ENCODE results near the gene CCNO. TPM values are rescaled to one million over a fixed set of nuclear protein-coding genes. Genes with fewer than 3 reads are reported as not detected.

CCNO gene
- total RNA-seq, 1 donor from 2014 or later: not detected

DNA sequence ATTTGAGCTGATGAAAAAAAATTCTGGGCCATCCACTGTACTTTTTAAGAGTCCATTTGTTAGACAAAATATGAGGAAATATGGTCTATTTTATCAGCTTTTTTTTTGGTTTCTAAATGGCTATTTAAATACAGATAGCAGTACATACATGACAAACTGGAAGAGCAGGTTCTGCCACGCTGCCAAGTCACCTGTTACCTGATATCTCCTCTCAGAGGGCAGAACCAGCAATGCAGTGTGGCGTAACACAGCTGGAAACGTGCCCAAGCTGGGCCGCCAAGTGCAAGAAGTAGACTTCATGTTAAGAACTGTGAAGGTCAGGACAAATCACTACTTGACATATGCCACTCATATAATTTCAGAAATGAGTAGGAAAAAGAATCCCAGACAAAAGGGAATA, 14.4 kb downstream of the CCNO start:
- H3K4me1 Mint-ChIP-seq (ENCODE audit: unreplicated experiment): peaks cover 24% of the 10 kb centered on the region
- H3K27me3 Mint-ChIP-seq (ENCODE audit: unreplicated experiment): peaks cover 87% of the 10 kb centered on the region
- TF ChIP-seq, protein P1, sequence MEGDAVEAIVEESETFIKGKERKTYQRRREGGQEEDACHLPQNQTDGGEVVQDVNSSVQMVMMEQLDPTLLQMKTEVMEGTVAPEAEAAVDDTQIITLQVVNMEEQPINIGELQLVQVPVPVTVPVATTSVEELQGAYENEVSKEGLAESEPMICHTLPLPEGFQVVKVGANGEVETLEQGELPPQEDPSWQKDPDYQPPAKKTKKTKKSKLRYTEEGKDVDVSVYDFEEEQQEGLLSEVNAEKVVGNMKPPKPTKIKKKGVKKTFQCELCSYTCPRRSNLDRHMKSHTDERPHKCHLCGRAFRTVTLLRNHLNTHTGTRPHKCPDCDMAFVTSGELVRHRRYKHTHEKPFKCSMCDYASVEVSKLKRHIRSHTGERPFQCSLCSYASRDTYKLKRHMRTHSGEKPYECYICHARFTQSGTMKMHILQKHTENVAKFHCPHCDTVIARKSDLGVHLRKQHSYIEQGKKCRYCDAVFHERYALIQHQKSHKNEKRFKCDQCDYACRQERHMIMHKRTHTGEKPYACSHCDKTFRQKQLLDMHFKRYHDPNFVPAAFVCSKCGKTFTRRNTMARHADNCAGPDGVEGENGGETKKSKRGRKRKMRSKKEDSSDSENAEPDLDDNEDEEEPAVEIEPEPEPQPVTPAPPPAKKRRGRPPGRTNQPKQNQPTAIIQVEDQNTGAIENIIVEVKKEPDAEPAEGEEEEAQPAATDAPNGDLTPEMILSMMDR (IDR thresholded peaks at IDR 0.05): no peak
- H3K4me3 Mint-ChIP-seq (ENCODE audit: unreplicated experiment): no peak overlapping the region
- H3K36me3 Mint-ChIP-seq (ENCODE audit: unreplicated experiment): no peaks in the 10 kb centered on the region
- no peaks in the 10 kb centered on the region for H3K9me3 Mint-ChIP-seq (ENCODE audit: unreplicated experiment)
- no peak for DNase-seq (ENCODE audit: extremely low spot score, unreplicated experiment)
- no peak overlapping the region for H3K27ac Mint-ChIP-seq (ENCODE audit: unreplicated experiment)

DNA sequence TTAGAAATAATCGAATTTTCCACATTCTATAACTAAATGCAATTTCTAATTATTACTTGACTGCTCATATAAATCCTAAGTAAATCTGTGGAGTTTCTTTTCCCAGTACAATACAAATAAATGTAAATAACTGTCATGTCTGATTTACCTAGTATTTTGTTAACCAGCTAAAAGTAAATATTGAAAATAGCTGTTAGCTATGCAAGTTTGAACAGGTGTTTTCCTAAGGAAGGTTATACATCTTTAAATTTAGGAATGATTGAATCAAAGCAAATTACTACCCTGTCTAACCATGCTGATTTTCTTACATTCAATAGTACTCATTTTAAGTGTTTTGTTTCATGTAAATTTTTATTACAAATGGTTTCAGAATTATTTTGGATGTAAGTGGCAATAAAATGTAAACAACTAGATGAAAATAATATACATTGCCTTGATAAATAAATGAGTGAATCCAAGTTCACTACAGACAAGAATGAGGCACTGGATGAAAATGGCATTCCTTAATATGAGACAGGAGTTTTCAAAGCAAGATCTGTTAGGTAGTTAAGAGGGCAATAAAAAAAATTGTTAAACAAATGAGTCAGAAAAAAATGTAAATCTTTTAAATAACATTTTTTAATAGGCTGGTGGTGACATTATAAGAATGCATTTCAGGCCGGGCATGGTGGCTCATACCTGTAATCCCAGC, 22.1 kb downstream of the CCNO start:
- H3K36me3 Mint-ChIP-seq (ENCODE audit: unreplicated experiment): no peaks in the 10 kb centered on the region
- no peak overlapping the region for H3K27ac Mint-ChIP-seq (ENCODE audit: unreplicated experiment)
- no peaks in the 10 kb centered on the region for H3K9me3 Mint-ChIP-seq (ENCODE audit: unreplicated experiment)
- peaks cover 73% of the 10 kb centered on the region for H3K27me3 Mint-ChIP-seq (ENCODE audit: unreplicated experiment)
- H3K4me1 Mint-ChIP-seq (ENCODE audit: unreplicated experiment): no peaks in the 10 kb centered on the region
- H3K4me3 Mint-ChIP-seq (ENCODE audit: unreplicated experiment): no peak overlapping the region
- DNase-seq (ENCODE audit: extremely low spot score, unreplicated experiment): no peak
- TF ChIP-seq, protein P1 (IDR thresholded peaks at IDR 0.05): no peak

DNA sequence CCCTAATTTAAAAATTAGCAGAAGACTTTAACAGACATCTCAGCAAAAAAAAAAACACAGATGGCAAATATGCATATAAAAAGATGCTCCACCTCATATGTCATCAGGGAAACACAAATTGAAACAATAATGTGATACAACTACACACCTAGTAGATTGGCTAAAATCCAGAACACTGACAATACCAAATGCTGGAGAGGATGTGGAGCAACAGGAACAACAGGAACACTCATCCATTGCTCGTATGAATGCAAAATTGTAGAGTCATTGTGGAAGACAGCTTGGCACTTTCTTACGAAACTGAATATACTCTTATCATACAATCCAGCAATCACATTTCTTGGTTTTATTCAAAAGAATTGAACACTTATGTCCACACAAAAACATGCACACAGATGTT, 28.4 kb downstream of the CCNO start:
- no peaks in the 10 kb centered on the region for H3K9me3 Mint-ChIP-seq (ENCODE audit: unreplicated experiment)
- H3K4me1 Mint-ChIP-seq (ENCODE audit: unreplicated experiment): no peaks in the 10 kb centered on the region
- no peak overlapping the region for H3K27ac Mint-ChIP-seq (ENCODE audit: unreplicated experiment)
- H3K36me3 Mint-ChIP-seq (ENCODE audit: unreplicated experiment): no peaks in the 10 kb centered on the region
- H3K4me3 Mint-ChIP-seq (ENCODE audit: unreplicated experiment): no peak overlapping the region
- TF ChIP-seq, protein P1 (IDR thresholded peaks at IDR 0.05): no peak
- no peak for DNase-seq (ENCODE audit: extremely low spot score, unreplicated experiment)
- peaks cover 76% of the 10 kb centered on the region for H3K27me3 Mint-ChIP-seq (ENCODE audit: unreplicated experiment)

DNA sequence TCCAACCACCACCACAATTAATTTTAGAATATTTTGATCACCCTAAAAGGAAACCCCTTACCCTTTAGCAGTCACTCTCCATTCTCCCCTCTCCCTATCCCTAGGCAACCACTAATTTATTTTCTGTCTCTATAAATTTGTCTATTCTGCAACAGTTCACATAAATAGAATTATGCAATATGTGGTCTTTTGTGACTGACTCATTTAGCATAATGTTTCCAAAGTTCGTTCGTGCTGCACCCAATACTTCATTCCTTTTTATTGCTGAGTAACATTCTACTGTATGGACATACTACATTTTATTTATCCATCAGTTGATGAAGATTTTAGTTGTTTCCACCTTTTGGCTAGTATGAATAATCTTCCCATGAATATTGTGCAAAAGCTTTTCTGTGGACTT, 42.2 kb downstream of the CCNO start:
- Mint-ChIP-seq H3K36me3 (ENCODE audit: unreplicated experiment) (no peaks in the 10 kb centered on the region), H3K9me3 (ENCODE audit: unreplicated experiment) (no peaks in the 10 kb centered on the region), H3K27ac (ENCODE audit: unreplicated experiment) (no peak overlapping the region), H3K27me3 (ENCODE audit: unreplicated experiment) (peaks cover 87% of the 10 kb centered on the region), H3K4me1 (ENCODE audit: unreplicated experiment) (no peaks in the 10 kb centered on the region), H3K4me3 (ENCODE audit: unreplicated experiment) (no peak overlapping the region)
- DNase-seq (ENCODE audit: extremely low spot score, unreplicated experiment): no peak
- TF ChIP-seq, protein P1 (IDR thresholded peaks at IDR 0.05): no peak

DNA sequence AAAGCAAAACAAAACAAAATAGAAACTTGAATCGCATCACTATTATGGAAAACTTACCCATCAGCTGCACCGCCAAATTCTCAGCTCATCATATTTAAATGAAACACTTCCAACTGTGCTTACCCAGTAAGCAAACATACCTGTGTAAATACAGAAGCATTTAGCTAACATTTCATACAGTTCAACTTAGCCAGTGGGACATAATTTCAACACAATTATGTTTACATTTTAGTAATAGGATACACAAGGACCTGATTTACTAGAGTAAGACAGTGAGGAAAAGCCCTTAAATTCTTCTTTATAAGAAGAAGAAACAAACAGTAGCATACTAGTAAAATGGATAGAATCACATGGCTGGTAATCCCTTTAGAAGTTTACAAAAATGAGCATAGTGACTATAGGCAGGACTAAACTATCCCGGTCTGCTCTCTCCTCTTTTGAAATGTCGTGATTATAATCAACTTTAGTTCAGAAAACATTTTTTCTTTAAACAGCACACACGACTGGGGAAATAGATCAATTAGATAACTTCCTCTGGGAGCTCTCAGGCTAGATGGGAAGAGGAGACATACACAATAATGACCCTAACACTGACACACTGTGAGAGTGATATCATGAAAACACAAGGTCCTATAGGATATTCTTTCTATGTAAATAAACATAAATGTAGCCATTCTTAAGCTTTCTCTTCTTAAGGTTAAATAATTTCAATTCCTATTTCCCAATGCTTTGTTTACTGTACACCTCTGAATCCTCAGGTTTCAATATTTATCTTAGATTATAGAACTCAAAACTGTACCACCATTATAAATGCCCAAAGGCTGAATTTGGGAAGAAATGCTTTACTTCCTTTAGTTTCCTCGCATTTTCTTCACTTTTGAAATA, 44.5 kb downstream of the CCNO start:
- H3K27me3 Mint-ChIP-seq (ENCODE audit: unreplicated experiment): peaks cover 86% of the 10 kb centered on the region
- no peak overlapping the region for H3K27ac Mint-ChIP-seq (ENCODE audit: unreplicated experiment)
- no peaks in the 10 kb centered on the region for H3K4me1 Mint-ChIP-seq (ENCODE audit: unreplicated experiment)
- TF ChIP-seq, protein P1 (IDR thresholded peaks at IDR 0.05): no peak
- peaks cover 3% of the 10 kb centered on the region for H3K9me3 Mint-ChIP-seq (ENCODE audit: unreplicated experiment)
- no peaks in the 10 kb centered on the region for H3K36me3 Mint-ChIP-seq (ENCODE audit: unreplicated experiment)
- DNase-seq (ENCODE audit: extremely low spot score, unreplicated experiment): no peak
- H3K4me3 Mint-ChIP-seq (ENCODE audit: unreplicated experiment): no peak overlapping the region
